ENCODE data around the gene ZNF813. TPM values are rescaled to one million over a fixed set of nuclear protein-coding genes. Genes with fewer than 3 reads are reported as not detected.
"Not testable (repeated sequence)": the region's sequence is repeated elsewhere in the genome, so short reads cannot be mapped to it uniquely, and the experiment has no call there.

The ZNF813 gene
- total and polyA plus RNA-seq, 8 donors = 0.68 to 4.6 (median 2.5) TPM

DNA sequence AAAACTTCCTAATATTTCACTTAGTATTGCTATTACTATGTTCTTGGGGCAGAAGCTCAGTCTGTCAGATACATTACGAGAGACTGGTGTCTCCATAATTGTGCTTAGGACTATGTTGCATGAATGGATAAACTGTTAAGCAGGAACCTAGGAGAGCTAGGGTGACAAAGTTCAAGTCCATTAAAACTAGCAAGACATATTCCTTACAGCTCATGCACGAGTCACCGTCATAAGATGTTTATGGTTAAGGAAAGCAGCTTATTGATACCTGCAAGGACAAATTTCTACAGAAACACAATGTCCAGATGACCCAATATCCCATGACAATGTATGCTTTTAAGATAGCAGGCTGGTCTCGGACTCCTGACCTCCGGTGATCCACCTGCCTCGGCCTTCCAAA is 5.7 kb upstream of the ZNF813 start:
- no peaks in the 10 kb centered on the region for H3K9me3 ChIP-seq
- no peak overlapping the region for H3K27ac ChIP-seq
- ATAC-seq = no peak
- FAIRE-seq = no peak
- H3K4me3 ChIP-seq = no peak overlapping the region
- no peak for TF ChIP-seq CTCF (IDR thresholded peaks at IDR 0.05)
- intact Hi-C loops (cut with DNase I) = no loop called here
- no peaks in the 10 kb centered on the region for H3K27me3 ChIP-seq
- H3K36me3 ChIP-seq = no peaks in the 10 kb centered on the region
- DNase-seq = no peak
- no peaks in the 10 kb centered on the region for H3K4me1 ChIP-seq
- 68 to 74% methylated on average over 6 of the region's 6 CpGs for WGBS, 2 donors

GRCh38 chr19:53462861-53463260 is 4.7 kb upstream of the ZNF813 start:
- intact Hi-C loops (cut with DNase I) = no loop called here
- H3K27me3 ChIP-seq = no peaks in the 10 kb centered on the region
- no peak overlapping the region for H3K4me3 ChIP-seq
- no peaks in the 10 kb centered on the region for H3K36me3 ChIP-seq
- ATAC-seq (no peak), FAIRE-seq (no peak), DNase-seq (no peak)
- no peaks in the 10 kb centered on the region for H3K9me3 ChIP-seq
- H3K27ac ChIP-seq = no peak overlapping the region
- WGBS, 2 donors = 66% methylated on average over 14 of the region's 14 CpGs
- H3K4me1 ChIP-seq = no peaks in the 10 kb centered on the region
- TF ChIP-seq CTCF (IDR thresholded peaks at IDR 0.05) = no peak

DNA sequence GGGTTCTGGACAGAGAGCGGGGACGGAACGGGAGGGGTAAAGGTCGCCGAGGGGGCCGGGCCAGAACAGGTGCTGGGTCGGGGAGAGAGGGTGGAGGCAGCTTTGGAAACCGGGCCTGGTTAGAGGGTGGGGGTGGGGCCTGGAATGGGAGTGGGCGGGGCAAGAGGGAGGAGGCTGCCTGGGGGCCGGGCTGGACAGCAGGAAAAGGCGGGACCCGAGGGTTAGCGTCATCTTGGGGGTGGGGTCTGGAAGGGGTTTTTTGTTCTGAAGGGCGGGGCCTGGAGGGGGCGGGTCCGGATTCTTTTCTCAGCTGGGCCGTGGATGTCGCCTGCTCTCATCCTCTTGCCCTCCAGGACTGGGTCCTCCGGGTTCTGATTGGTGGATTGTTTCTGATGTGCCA is 4.3 kb upstream of the ZNF813 start:
- Histone ChIP-seq H3K9me3 (no peaks in the 10 kb centered on the region), H3K27ac (no peak overlapping the region), H3K36me3 (no peaks in the 10 kb centered on the region), H3K27me3 (no peaks in the 10 kb centered on the region), H3K4me1 (peaks cover 0 to 2% (median 0%) of the 10 kb centered on the region in 3 donors), H3K4me3 (no peak overlapping the region)
- intact Hi-C loops (cut with DNase I) = no loop called here
- TF ChIP-seq CTCF (IDR thresholded peaks at IDR 0.05) = no peak
- DNase-seq = peak in 2 of 6 donors; percentile 8 to 37
- FAIRE-seq = no peak
- ATAC-seq = no peak
- 26 to 28% methylated on average over 18 to 19 of the region's 19 CpGs for WGBS, 2 donors

- no peak for TF ChIP-seq CTCF (IDR thresholded peaks at IDR 0.05)
- H3K4me3 ChIP-seq = peak overlapping the region; percentile 65 to 73 (median 69)
- WGBS, 2 donors = 8 to 9% methylated on average over 30 to 31 of the region's 31 CpGs
- no peak overlapping the region for H3K27ac ChIP-seq
- H3K36me3 ChIP-seq = no peaks in the 10 kb centered on the region
- ATAC-seq (peak; percentile 32 to 49 (median 46)), FAIRE-seq (no peak), DNase-seq (peak in 4 of 6 donors; percentile 6 to 60 (median 46))
- no peaks in the 10 kb centered on the region for H3K27me3 ChIP-seq
- intact Hi-C loops (cut with DNase I) = no loop called here
- no peaks in the 10 kb centered on the region for H3K9me3 ChIP-seq
- H3K4me1 ChIP-seq = peaks cover 0 to 5% (median 3%) of the 10 kb centered on the region in 3 donors
These were observed 628 bp upstream of the ZNF813 start for GRCh38 chr19:53466726-53467484.

DNA sequence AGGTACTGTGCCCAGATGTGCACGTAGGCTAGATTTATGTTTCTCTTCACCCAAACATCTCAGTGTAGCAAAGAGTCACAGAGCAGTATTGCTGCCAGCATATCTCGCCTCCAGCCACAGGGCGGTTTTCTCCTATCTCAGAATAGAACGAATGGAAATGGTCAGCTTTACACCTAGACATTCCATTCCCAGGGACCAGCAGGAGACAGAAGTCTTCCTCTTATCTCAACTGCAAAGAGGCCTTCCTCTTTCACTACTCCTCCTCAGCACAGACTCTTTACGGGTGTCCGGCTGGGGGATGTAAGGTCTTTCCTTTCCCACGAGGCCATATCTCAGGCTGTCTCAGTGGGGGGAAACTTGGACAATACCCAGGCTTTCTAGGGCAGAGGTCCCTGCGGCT is 1.1 kb downstream of the ZNF813 start:
- H3K4me3 ChIP-seq = peak overlapping the region in 1 of 4 donors; percentile 67
- FAIRE-seq; H3K4me1 ChIP-seq; ATAC-seq; H3K36me3 ChIP-seq; H3K9me3 ChIP-seq; intact Hi-C loops (cut with DNase I); H3K27ac ChIP-seq; DNase-seq; H3K27me3 ChIP-seq: not testable (repeated sequence)
- 24 to 30% methylated on average over 8 of the region's 8 CpGs for WGBS, 2 donors

Measured in pancreas (tissue), 10 donors.